CD4-positive, alpha-beta memory T cell (primary cell): ENCODE results near the gene CD93. TPM values are rescaled to one million over a fixed set of nuclear protein-coding genes. Genes with fewer than 3 reads are reported as not detected.

Source experiments
- CTCF ChIA-PET: fragments of 350-600 bp; sonication (Branson Sonifier 250); formaldehyde crosslinking; loops from one replicate; lab custom pipeline; 2021; ENCODE audit warnings: inconsistent platforms; ENCODE audit not compliant: partially characterized antibody; lab: Charles Lee
- POLR2A ChIA-PET: fragments of 350-600 bp; sonication (Branson Sonifier 250); formaldehyde crosslinking; loops from one replicate; lab custom pipeline; 2021; ENCODE audit not compliant: partially characterized antibody; lab: Charles Lee
- DNase-seq, 5 donors: peaks; one replicate each; pipeline versions ENCODE4 v3.0.0 to v3.0.0-alpha.2; 2020 to 2022; ENCODE audit warnings: mixed read lengths in 1 of 5
- H3K27ac ChIP-seq: one replicate; pipeline ENCODE4 v1.7.0; 2013; ENCODE audit warnings: low read depth, low read length
- H3K27me3 ChIP-seq: 2 replicates; pipeline ENCODE4 v1.7.0; 2013; ENCODE audit warnings: mild to moderate bottlenecking, low read length, moderate library complexity; ENCODE audit not compliant: insufficient read depth
- H3K36me3 ChIP-seq: 2 replicates; pipeline ENCODE4 v1.7.0; 2013; ENCODE audit warnings: mild to moderate bottlenecking, low read length, moderate library complexity; ENCODE audit not compliant: insufficient read depth
- H3K4me1 ChIP-seq: 2 replicates; pipeline ENCODE4 v1.7.0; 2013; ENCODE audit warnings: mild to moderate bottlenecking, low read length, moderate library complexity; ENCODE audit not compliant: insufficient read depth
- H3K4me3 ChIP-seq, 2 donors: one replicate each; pipeline ENCODE4 v1.7.0; 2013; ENCODE audit warnings: low read length in 2 of 2, mild to moderate bottlenecking in 1 of 2
- H3K9me3 ChIP-seq, 2 donors: one replicate each; pipeline ENCODE4 v1.7.0; 2013; ENCODE audit warnings: low read length in 2 of 2, control low read depth in 1 of 2; ENCODE audit not compliant: control insufficient read depth in 1 of 2
- H3K27ac Mint-ChIP-seq, 7 donors: one replicate each; pipeline ENCODE4 v1.8.0; 2020 to 2021; ENCODE audit warnings: mixed read lengths in 7 of 7, mild to moderate bottlenecking in 6 of 7, inconsistent platforms in 3 of 7, moderate library complexity in 3 of 7
- H3K27me3 Mint-ChIP-seq, 2 donors: one replicate each; pipeline ENCODE4 v1.8.0; 2020 to 2021; ENCODE audit warnings: mixed read lengths in 2 of 2
- H3K36me3 Mint-ChIP-seq, 2 donors: one replicate each; pipeline ENCODE4 v1.8.0; 2020 to 2021; ENCODE audit warnings: mixed read lengths in 2 of 2, inconsistent platforms in 1 of 2, mild to moderate bottlenecking in 1 of 2
- H3K4me1 Mint-ChIP-seq, 4 donors: one replicate each; pipeline ENCODE4 v1.8.0; 2020 to 2021; ENCODE audit warnings: mixed read lengths in 4 of 4, mild to moderate bottlenecking in 1 of 4
- H3K4me3 Mint-ChIP-seq, 8 donors: one replicate each; pipeline ENCODE4 v1.8.0; 2020 to 2021; ENCODE audit warnings: mixed read lengths in 8 of 8, mild to moderate bottlenecking in 7 of 8, moderate library complexity in 6 of 8, inconsistent platforms in 3 of 8
- H3K9me3 Mint-ChIP-seq, 8 donors: one replicate each; pipeline ENCODE4 v1.8.0; 2020 to 2021; ENCODE audit warnings: mixed read lengths in 8 of 8, mild to moderate bottlenecking in 5 of 8, inconsistent platforms in 3 of 8, moderate library complexity in 1 of 8
- intact Hi-C: fragments of 100-400 bp; cut with micrococcal nuclease; formaldehyde crosslinking; loops from one replicate; pipeline ENCODE4 v1.15.1; 2023
- polyA plus RNA-seq, 2 donors: library from polyadenylated mRNA; unstranded; fragments of 300-500 nt; fragmentation: Illumina TruSeq; gene quantifications; one replicate each; pipeline ENCODE4 v1.2.3, GENCODE V29; 2021
- total RNA-seq, 2 experiments: library from RNA; stranded (reverse); gene quantifications; one replicate each; pipeline ENCODE4 v1.2.3, GENCODE V29; 2021

The CD93 gene
- total and polyA plus RNA-seq, 4 experiments from 2014 or later, result 0.55 to 1.3 (median 1.2) TPM; not detected in 1

- Histone ChIP-seq H3K27me3 (no peaks in the 10 kb centered on the region), H3K4me3 (no peak overlapping the region), H3K36me3 (no peaks in the 10 kb centered on the region), H3K9me3 (no peaks in the 10 kb centered on the region), H3K27ac (no peak overlapping the region), H3K4me1 (no peaks in the 10 kb centered on the region)
- no peaks in the 10 kb centered on the region for H3K36me3 Mint-ChIP-seq
- CTCF ChIA-PET, result no interaction called here
- peak overlapping the region in 1 of 7 donors; percentile 66 for H3K27ac Mint-ChIP-seq
- H3K27me3 Mint-ChIP-seq, result no peaks in the 10 kb centered on the region
- H3K4me3 Mint-ChIP-seq, result no peak overlapping the region
- no peaks in the 10 kb centered on the region for H3K4me1 Mint-ChIP-seq
- H3K9me3 Mint-ChIP-seq, result no peaks in the 10 kb centered on the region
- no peak for DNase-seq
- intact Hi-C loops, result no loop called here
- POLR2A ChIA-PET, result no interaction called here
These were observed 19.1 kb upstream of the CD93 start for GRCh38 chr20:23105193-23105592.

- Histone ChIP-seq H3K9me3 (no peaks in the 10 kb centered on the region), H3K27me3 (no peaks in the 10 kb centered on the region), H3K36me3 (no peaks in the 10 kb centered on the region), H3K4me3 (no peak overlapping the region), H3K27ac (no peak overlapping the region), H3K4me1 (no peaks in the 10 kb centered on the region)
- H3K27ac Mint-ChIP-seq, result no peak overlapping the region
- DNase-seq, result no peak
- POLR2A ChIA-PET, result no interaction called here
- no peaks in the 10 kb centered on the region for H3K36me3 Mint-ChIP-seq
- H3K4me1 Mint-ChIP-seq, result no peaks in the 10 kb centered on the region
- H3K27me3 Mint-ChIP-seq, result no peaks in the 10 kb centered on the region
- no peak overlapping the region for H3K4me3 Mint-ChIP-seq
- CTCF ChIA-PET, result no interaction called here
- intact Hi-C loops, result no loop called here
- H3K9me3 Mint-ChIP-seq, result peaks cover 0 to 2% (median 0%) of the 10 kb centered on the region in 8 donors
These were observed 17.3 kb upstream of the CD93 start for GRCh38 chr20:23103284-23104018.

GRCh38 chr20:23101696-23102406 lies 15.7 kb upstream of the CD93 start:
- Mint-ChIP-seq H3K36me3 (no peaks in the 10 kb centered on the region), H3K4me1 (no peaks in the 10 kb centered on the region), H3K9me3 (peaks cover 0 to 2% (median 0%) of the 10 kb centered on the region in 8 donors), H3K27ac (no peak overlapping the region), H3K4me3 (no peak overlapping the region), H3K27me3 (peaks cover 0 to 2% of the 10 kb centered on the region in 2 donors)
- Histone ChIP-seq H3K36me3 (no peaks in the 10 kb centered on the region), H3K4me1 (no peaks in the 10 kb centered on the region), H3K27ac (no peak overlapping the region), H3K27me3 (no peaks in the 10 kb centered on the region), H3K9me3 (no peaks in the 10 kb centered on the region), H3K4me3 (no peak overlapping the region)
- ChIA-PET POLR2A (no interaction called here), CTCF (no interaction called here)
- DNase-seq, result no peak
- intact Hi-C loops, result no loop called here

- no peaks in the 10 kb centered on the region for H3K4me1 Mint-ChIP-seq
- no peaks in the 10 kb centered on the region for H3K4me1 ChIP-seq
- H3K4me3 ChIP-seq, result no peak overlapping the region
- DNase-seq, result no peak
- no peaks in the 10 kb centered on the region for H3K36me3 ChIP-seq
- CTCF ChIA-PET, result no interaction called here
- intact Hi-C loops, result no loop called here
- no peak overlapping the region for H3K27ac ChIP-seq
- no peak overlapping the region for H3K27ac Mint-ChIP-seq
- peaks cover 0 to 2% (median 0%) of the 10 kb centered on the region in 8 donors for H3K9me3 Mint-ChIP-seq
- POLR2A ChIA-PET, result no interaction called here
- H3K27me3 ChIP-seq, result no peaks in the 10 kb centered on the region
- no peaks in the 10 kb centered on the region for H3K9me3 ChIP-seq
- peaks cover 0 to 2% of the 10 kb centered on the region in 2 donors for H3K27me3 Mint-ChIP-seq
- no peak overlapping the region for H3K4me3 Mint-ChIP-seq
- H3K36me3 Mint-ChIP-seq, result no peaks in the 10 kb centered on the region
These were observed 14.6 kb upstream of the CD93 start for GRCh38 chr20:23100720-23101107.

- Histone ChIP-seq H3K36me3 (no peaks in the 10 kb centered on the region), H3K9me3 (no peaks in the 10 kb centered on the region), H3K4me1 (no peaks in the 10 kb centered on the region), H3K27ac (no peak overlapping the region), H3K27me3 (no peaks in the 10 kb centered on the region), H3K4me3 (no peak overlapping the region)
- no peaks in the 10 kb centered on the region for H3K4me1 Mint-ChIP-seq
- H3K9me3 Mint-ChIP-seq, result peaks cover 0 to 2% (median 0%) of the 10 kb centered on the region in 8 donors
- H3K27ac Mint-ChIP-seq, result no peak overlapping the region
- intact Hi-C loops, result no loop called here
- H3K4me3 Mint-ChIP-seq, result no peak overlapping the region
- ChIA-PET POLR2A (no interaction called here), CTCF (no interaction called here)
- H3K27me3 Mint-ChIP-seq, result peaks cover 0 to 2% of the 10 kb centered on the region in 2 donors
- H3K36me3 Mint-ChIP-seq, result no peaks in the 10 kb centered on the region
- DNase-seq, result no peak
These were observed 13.9 kb upstream of the CD93 start for GRCh38 chr20:23099791-23100719.

- peaks cover 0 to 2% of the 10 kb centered on the region in 2 donors for H3K27me3 Mint-ChIP-seq
- no peaks in the 10 kb centered on the region for H3K4me1 ChIP-seq
- peak overlapping the region in 2 of 7 donors; percentile 5 to 68 for H3K27ac Mint-ChIP-seq
- H3K4me1 Mint-ChIP-seq, result no peaks in the 10 kb centered on the region
- DNase-seq, result no peak
- ChIA-PET CTCF (no interaction called here), POLR2A (no interaction called here)
- H3K27ac ChIP-seq, result no peak overlapping the region
- H3K36me3 ChIP-seq, result no peaks in the 10 kb centered on the region
- no peaks in the 10 kb centered on the region for H3K27me3 ChIP-seq
- H3K9me3 Mint-ChIP-seq, result peaks cover 0 to 2% (median 0%) of the 10 kb centered on the region in 8 donors
- intact Hi-C loops, result no loop called here
- H3K36me3 Mint-ChIP-seq, result no peaks in the 10 kb centered on the region
- no peak overlapping the region for H3K4me3 ChIP-seq
- H3K9me3 ChIP-seq, result no peaks in the 10 kb centered on the region
- H3K4me3 Mint-ChIP-seq, result no peak overlapping the region
These were observed 11.8 kb upstream of the CD93 start for GRCh38 chr20:23097636-23098580.
